HCT116 (cell line): ENCODE results near the gene SGMS1. TPM values are rescaled to one million over a fixed set of nuclear protein-coding genes. Genes with fewer than 3 reads are reported as not detected.

Experiments used
- ATAC-seq: fragments of 200-7000 bp; cut with Tn5 transposase; 2 replicates; pipeline ENCODE4 v1.9.1; 2020; ENCODE audit warnings: mild to moderate bottlenecking, moderate library complexity
- BruUV-seq: library from RNA; stranded (reverse); fragments of 400-500 nt; replicated peaks from 2 replicates; lab custom pipeline; 2021; lab: Mats Ljungman, UMichigan
- CTCF ChIA-PET: fragments of 300-600 bp; sonication (Branson Sonifier 250); formaldehyde crosslinking; loops from one replicate; lab custom pipeline; 2021; ENCODE audit warnings: antibody characterized with exemption; lab: Charles Lee
- POLR2A ChIA-PET: fragments of 300-600, 350-600 bp; sonication (Branson Sonifier 250); formaldehyde crosslinking; loops from one replicate; lab custom pipeline; 2021; ENCODE audit warnings: antibody characterized with exemption; lab: Charles Lee
- RAD21 ChIA-PET, 2 experiments: fragments of 300-600 bp; sonication (Branson Sonifier 250); formaldehyde crosslinking; loops; one replicate each; lab custom pipeline; 2023; ENCODE audit warnings: low total read pairs in 2 of 2; ENCODE audit not compliant: uncharacterized antibody in 2 of 2, unreplicated experiment in 2 of 2, low non-redundant PET in 1 of 2; lab: Charles Lee
- DNase-seq: peaks from one replicate; pipeline ENCODE4 v3.0.0-alpha.2; 2010; ENCODE audit warnings: low read depth, low spot score
- H2AFZ ChIP-seq: fragments of 200-600 bp; shearing (Covaris generic), sonication (generic); 2 replicates; pipeline ENCODE4 v1.6.1; 2017; ENCODE audit warnings: low read depth, mixed run types, mixed read lengths, antibody characterized with exemption, low read length; ENCODE audit not compliant: poor library complexity, severe bottlenecking
- H3K27ac ChIP-seq: 2 replicates; pipeline ENCODE4 v1.5.1; 2012; ENCODE audit warnings: low read depth, low read length
- H3K27me3 ChIP-seq: fragments of 200-600 bp; sonication (generic); 2 replicates; pipeline ENCODE4 v1.6.1; 2016; ENCODE audit warnings: mixed run types, low read length, mixed read lengths; ENCODE audit not compliant: insufficient read depth
- H3K36me3 ChIP-seq, 2 experiments: fragments of 200-500 bp in 1 of 2; fragments of 200-600 bp in 1 of 2; sonication (Bioruptor generic) in 1 of 2; sonication (generic) in 1 of 2; 2 replicates each; pipeline versions ENCODE4 v1.5.1 to v1.6.1; 2014 to 2016; ENCODE audit warnings: low read length in 2 of 2, inconsistent platforms in 1 of 2, mixed read lengths in 1 of 2, mixed run types in 1 of 2; ENCODE audit not compliant: insufficient read depth in 2 of 2, control insufficient read depth in 1 of 2
- H3K4me1 ChIP-seq, 2 experiments: fragments of 200-600 bp in 1 of 2; sonication (generic) in 1 of 2; 2 replicates each; pipeline versions ENCODE4 v1.5.1 to v1.6.1; 2012 to 2017; ENCODE audit warnings: low read length in 2 of 2, inconsistent platforms in 1 of 2, mild to moderate bottlenecking in 1 of 2, mixed read lengths in 1 of 2, mixed run types in 1 of 2, moderate library complexity in 1 of 2; ENCODE audit not compliant: insufficient read depth in 2 of 2, control insufficient read depth in 1 of 2
- H3K4me2 ChIP-seq: fragments of 200-600 bp; sonication (generic); 2 replicates; pipeline ENCODE4 v1.6.1; 2017; ENCODE audit warnings: mixed run types, low read length, mixed read lengths
- H3K4me3 ChIP-seq, 2 experiments: fragments of 200-600 bp in 1 of 2; sonication (generic) in 1 of 2; replicated peaks in 1 of 2; 2 replicates each; pipeline ENCODE4 v1.5.1; 2011 to 2016; ENCODE audit warnings: low read length in 2 of 2, control low read depth in 1 of 2, low read depth in 1 of 2, mild to moderate bottlenecking in 1 of 2, mixed read lengths in 1 of 2, mixed run types in 1 of 2
- H3K79me2 ChIP-seq: fragments of 200-600 bp; sonication (generic); 2 replicates; pipeline ENCODE4 v1.6.1; 2017; ENCODE audit warnings: mild to moderate bottlenecking, mixed run types, low read length, moderate library complexity, mixed read lengths; ENCODE audit not compliant: insufficient read depth
- H3K9ac ChIP-seq: fragments of 200-600 bp; sonication (generic); 2 replicates; pipeline ENCODE4 v1.6.1; 2016; ENCODE audit warnings: low read length, mixed read lengths
- H3K9me2 ChIP-seq: fragments of 200-600 bp; sonication (generic), shearing (Covaris generic); 2 replicates; pipeline ENCODE4 v1.6.1; 2017; ENCODE audit warnings: mixed run types, mild to moderate bottlenecking, moderate library complexity; ENCODE audit not compliant: insufficient read depth
- H3K9me3 ChIP-seq, 2 experiments: fragments of 200-500 bp in 1 of 2; fragments of 200-600 bp in 1 of 2; sonication (Bioruptor generic) in 1 of 2; sonication (generic) in 1 of 2; 2 replicates each; pipeline ENCODE4 v1.6.1; 2014 to 2017; ENCODE audit warnings: low read length in 2 of 2, mixed read lengths in 2 of 2, inconsistent platforms in 1 of 2, low read depth in 1 of 2, mild to moderate bottlenecking in 1 of 2, mixed run types in 1 of 2, moderate library complexity in 1 of 2; ENCODE audit not compliant: control insufficient read depth in 1 of 2, insufficient read depth in 1 of 2
- H4K20me1 ChIP-seq: fragments of 200-600 bp; sonication (generic), shearing (Covaris generic); 2 replicates; pipeline ENCODE4 v1.6.1; 2017; ENCODE audit warnings: mixed run types, mild to moderate bottlenecking, moderate library complexity; ENCODE audit not compliant: insufficient read depth
- ATF3 ChIP-seq: IDR thresholded peaks from 2 replicates; pipeline ENCODE4 v1.6.1; 2012
- CBX3 ChIP-seq: IDR thresholded peaks from 2 replicates; pipeline ENCODE4 v1.6.1; 2012; ENCODE audit warnings: low read depth
- CEBPB ChIP-seq: IDR thresholded peaks from 2 replicates; pipeline ENCODE4 v1.6.1; 2012; ENCODE audit warnings: low read depth
- EGR1 ChIP-seq: IDR thresholded peaks from 2 replicates; pipeline ENCODE4 v1.6.1; 2012; ENCODE audit warnings: low read depth
- EZH2 ChIP-seq: fragments of 200-600 bp; sonication (generic); IDR thresholded peaks from 2 replicates; pipeline ENCODE4 v1.6.1; 2017; ENCODE audit warnings: antibody characterized with exemption, mixed run types
- MAX ChIP-seq: IDR thresholded peaks from 2 replicates; pipeline ENCODE4 v1.6.1; 2012
- POLR2AphosphoS5 ChIP-seq: IDR thresholded peaks from 2 replicates; pipeline ENCODE4 v1.6.1; 2011; ENCODE audit warnings: mild to moderate bottlenecking, low read depth, low read length, moderate library complexity
- SIN3A ChIP-seq: IDR thresholded peaks from 2 replicates; pipeline ENCODE4 v1.6.1; 2012; ENCODE audit warnings: low read depth
- TCF7L2 ChIP-seq: IDR thresholded peaks from 2 replicates; pipeline ENCODE4 v1.7.0; 2011; ENCODE audit warnings: borderline replicate concordance, inconsistent platforms; ENCODE audit not compliant: insufficient read depth, insufficient read length; ENCODE audit errors: extremely low read depth
- YY1 ChIP-seq: IDR thresholded peaks from 2 replicates; pipeline ENCODE4 v1.6.1; 2011; ENCODE audit warnings: low read length, low read depth, moderate library complexity, mild to moderate bottlenecking; ENCODE audit not compliant: insufficient replicate concordance; ENCODE audit errors: extremely low read depth
- ZBTB33 ChIP-seq: IDR thresholded peaks from 2 replicates; pipeline ENCODE4 v1.6.1; 2011; ENCODE audit warnings: mild to moderate bottlenecking, low read length, moderate library complexity; ENCODE audit not compliant: insufficient replicate concordance; ENCODE audit errors: extremely low read depth
- ZFX ChIP-seq: fragments of 450-650 bp; IDR thresholded peaks from 2 replicates; pipeline ENCODE4 v1.6.1; 2017
- intact Hi-C: fragments of 100-400 bp; cut with micrococcal nuclease; formaldehyde crosslinking; loops from 2 replicates; pipeline ENCODE4 v1.10.0; 2022
- total RNA-seq: library from RNA; stranded (reverse); gene quantifications from one replicate; pipeline ENCODE4 v1.2.1, GENCODE V29; 2021; ENCODE audit not compliant: unreplicated experiment

SGMS1 gene
- total RNA-seq, 1 experiment from 2014 or later: 29.1 TPM

- Histone ChIP-seq H2AFZ (no peak overlapping the region), H3K27ac (no peak overlapping the region), H3K9ac (no peak overlapping the region), H3K4me2 (no peak overlapping the region), H3K9me2 (no peaks in the 10 kb centered on the region), H3K9me3 (no peaks in the 10 kb centered on the region), H4K20me1 (no peaks in the 10 kb centered on the region), H3K4me3 (no peak overlapping the region), H3K27me3 (no peaks in the 10 kb centered on the region), H3K79me2 (no peaks in the 10 kb centered on the region), H3K4me1 (peaks cover 0 to 6% of the 10 kb centered on the region in 2 experiments; a peak in 2 of 4 replicates), H3K36me3 (no peaks in the 10 kb centered on the region)
- intact Hi-C loops: no loop called here
- ChIA-PET POLR2A (no interaction called here), CTCF (no interaction called here), RAD21 (no interaction called here)
- no TSS peak for BruUV-seq
- DNase-seq (no peak), ATAC-seq (no peak)
- TF ChIP-seq ZBTB33: no peak
- no peak for TF ChIP-seq EGR1
- TF ChIP-seq MAX: no peak
- TF ChIP-seq CBX3: no peak
- no peak for TF ChIP-seq CEBPB
- no peak for TF ChIP-seq TCF7L2
- TF ChIP-seq YY1: no peak
- no peak for TF ChIP-seq ATF3
- no peak for TF ChIP-seq EZH2
- TF ChIP-seq SIN3A: no peak
- no peak for TF ChIP-seq POLR2AphosphoS5
- no peak for TF ChIP-seq ZFX
Observed at GRCh38 chr10:50565301-50566083, 58.3 kb downstream of the SGMS1 start.
